NCI-H2196 (cell line): Measurements from ENCODE around the gene PRRT1B.

Experiments used
- DNase-seq: peaks from one replicate; lab custom pipeline; 2025; ENCODE audit not compliant: unreplicated experiment; lab: John Stamatoyannopoulos, UW

Gene PRRT1B

GRCh38 chr9:131522257-131523085 is 22.9 kb upstream of the PRRT1B start:
- DNase-seq, result no peak

- no peak for DNase-seq
Observed at GRCh38 chr9:131523086-131523388, 22.3 kb upstream of the PRRT1B start.

GRCh38 chr9:131523451-131524435 is 21.6 kb upstream of the PRRT1B start:
- DNase-seq, result no peak

- DNase-seq, result no peak
Observed at GRCh38 chr9:131524665-131525315, 20.5 kb upstream of the PRRT1B start.

GRCh38 chr9:131525643-131526565 is 19.4 kb upstream of the PRRT1B start:
- no peak for DNase-seq

- no peak for DNase-seq
Observed at GRCh38 chr9:131528186-131528585, 17.1 kb upstream of the PRRT1B start.

GRCh38 chr9:131528886-131529505 is 16.3 kb upstream of the PRRT1B start:
- DNase-seq, result no peak

- DNase-seq, result no peak
Observed at GRCh38 chr9:131529597-131530545, 15.5 kb upstream of the PRRT1B start.

GRCh38 chr9:131530546-131530919 is 14.8 kb upstream of the PRRT1B start:
- no peak for DNase-seq

GRCh38 chr9:131530920-131531832 is 14.1 kb upstream of the PRRT1B start, which contains the start of gene UCK1:
UCK1 (minus strand) TSS chr9:131531263; CDS start chr9:131531174, 89 bp downstream.
- peak; percentile 81 for DNase-seq

- DNase-seq, result peak; percentile 5
Observed at GRCh38 chr9:131534721-131535237, 10.5 kb upstream of the PRRT1B start.

GRCh38 chr9:131537946-131538345 is 7.4 kb upstream of the PRRT1B start:
- DNase-seq, result no peak

- DNase-seq, result no peak
Observed at GRCh38 chr9:131539223-131539923, 6.0 kb upstream of the PRRT1B start.

- DNase-seq, result no peak
Observed at GRCh38 chr9:131543141-131543540, 2.2 kb upstream of the PRRT1B start.

- DNase-seq, result no peak
Observed at GRCh38 chr9:131545786-131546335, 538 bp downstream of the PRRT1B start.

- peak; percentile 35 for DNase-seq
Observed at GRCh38 chr9:131546336-131547084, 1.2 kb downstream of the PRRT1B start.
